Heart right ventricle (tissue), 16 donors: ENCODE data around the gene PILRA. TPM values are rescaled to one million over a fixed set of nuclear protein-coding genes. Genes with fewer than 3 reads are reported as not detected.
"Not testable (repeated sequence)": the region's sequence is repeated elsewhere in the genome, so short reads cannot be mapped to it uniquely, and the experiment has no call there.

Experiments
- ATAC-seq, 8 donors: fragments of 200-7000 bp; cut with Tn5 transposase; one replicate each; pipeline ENCODE4 v1.9.1; 2020; ENCODE audit warnings: mild to moderate bottlenecking in 8 of 8, moderate library complexity in 8 of 8, moderate number of reproducible peaks in 1 of 8
- DNase-seq, 2 donors: peaks; one replicate each; pipeline ENCODE4 v3.0.0-alpha.2; 2020
- H3K27ac ChIP-seq, 10 donors: fragments of 200-600 bp; sonication (generic) in 2 of 10; one replicate each; pipeline versions ENCODE4 v1.5.0 to v1.8.0; 2020 to 2022; ENCODE audit warnings: mild to moderate bottlenecking in 3 of 10
- H3K27me3 ChIP-seq, 7 donors: fragments of 200-600 bp; one replicate each; pipeline ENCODE4 v1.8.0; 2021 to 2022; ENCODE audit warnings: mild to moderate bottlenecking in 2 of 7
- H3K36me3 ChIP-seq, 9 donors: fragments of 200-600 bp; sonication (generic) in 1 of 9; one replicate each; pipeline versions ENCODE4 v1.5.0 to v1.8.0; 2020 to 2022; ENCODE audit warnings: mild to moderate bottlenecking in 2 of 9
- H3K4me1 ChIP-seq, 9 donors: fragments of 200-600 bp; sonication (generic) in 1 of 9; one replicate each; pipeline versions ENCODE4 v1.5.0 to v1.8.0; 2020 to 2022; ENCODE audit warnings: mild to moderate bottlenecking in 4 of 9
- H3K4me3 ChIP-seq, 10 donors: fragments of 200-600 bp; sonication (generic) in 2 of 10; one replicate each; pipeline versions ENCODE4 v1.5.0 to v1.8.0; 2020 to 2022; ENCODE audit warnings: mild to moderate bottlenecking in 7 of 10, moderate library complexity in 2 of 10
- H3K9me3 ChIP-seq, 11 donors: fragments of 200-600 bp in 10 of 11; sonication (generic) in 2 of 11; one replicate each; pipeline versions ENCODE4 v1.5.0 to v1.8.0; 2013 to 2022; ENCODE audit warnings: mild to moderate bottlenecking in 2 of 11, control low read depth in 1 of 11, moderate library complexity in 1 of 11
- CTCF ChIP-seq, 9 donors: fragments of 200-600 bp; sonication (generic) in 2 of 9; IDR thresholded peaks; one replicate each; pipeline versions ENCODE4 v1.5.0 to v1.8.0; 2021 to 2022; ENCODE audit warnings: antibody characterized with exemption in 9 of 9, mild to moderate bottlenecking in 5 of 9, moderate library complexity in 1 of 9
- WGBS, 2 donors: extraction: QIAGEN DNeasy Blood & Tissue Kit; methylation state at CpG; one replicate each; pipeline ENCODE4 v1.1.7; 2013; ENCODE audit warnings: inconsistent platforms in 1 of 2; 5-methylcytosine and 5-hydroxymethylcytosine counted together
- intact Hi-C, 10 donors: fragments of 100-400 bp; cut with DNase I; formaldehyde crosslinking; loops; one replicate each; pipeline versions ENCODE4 v1.11.1 to v1.14.2; 2022
- polyA plus RNA-seq, 2 donors: library from polyadenylated mRNA; stranded (reverse); fragments of 200-250 nt; gene quantifications; one replicate each; pipeline ENCODE4 v1.2.3, GENCODE V29; 2013
- total RNA-seq, 10 donors: library from RNA; stranded (reverse); fragmentation: NEBNext Ultra II Directional in 3 of 10; extraction: Animal tissue kit (Norgen Biotek cat#: 25700) in 3 of 10; gene quantifications; one replicate each; pipeline versions ENCODE4 v1.2.1 to v1.2.4, GENCODE V29; 2021 to 2023
- donor health status: Arrhythmogenic right ventricular cardiomyopathy.
- donor health status: ischemic (EF 13 %, LVEDD 7.1; RV severe dilation, severe dysfunction).
- donor health status: healthy with polysubstance abuse.
- donor health status: DM: no; HTN: yes; CAD: no.
- donor health status: DM: no; HTN: no; CAD: no.
- donor health status: ischemic (EF 25% LVEDD 6.9; RV normal size, moderate dysfunction).
- donor health status: ischemic (EF 25% LVEDD 5.7; RV mildly dilated, moderate dysfunction).
- donor health status: healthy.
- donor health status: DM: yes; HTN: yes; CAD: no.
- donor health status: Ischemic cardiomyopathy.
- donor health status: ischemic (EF 35%, LVEDD 5.7; RV mildly dilated, moderate dysfunction).
- donor health status: nonischemic (EF 11% LVEDD 7.7; RV severe dilation, severe dysfunction).
- donor health status: DM: yes; HTN: yes; CAD: no.
- donor health status: PGD.
- donor health status: ischemic (EF 29% LVEDD 5.4; RV normal size, mild dysfunction).
- donor health status: nonischemic (EF 23%, LVEDD 6.1; RV moderate dilation, normal function).

Gene PILRA
- total and polyA plus RNA-seq, 12 donors = 1.1 to 12.4 (median 2.8) TPM

- peak overlapping the region in 4 of 10 donors; percentile 48 to 95 (median 66) for H3K27ac ChIP-seq
- WGBS, 2 donors = 78 to 82% methylated on average over 7 of the region's 7 CpGs
- no peak overlapping the region for H3K4me3 ChIP-seq
- H3K9me3 ChIP-seq = no peaks in the 10 kb centered on the region
- no peak for TF ChIP-seq CTCF (IDR thresholded peaks at IDR 0.05)
- no peak for ATAC-seq
- peaks cover 0 to 23% (median 0%) of the 10 kb centered on the region in 9 donors for H3K36me3 ChIP-seq
- no peak for DNase-seq
- H3K4me1 ChIP-seq = peaks cover 0 to 72% (median 0%) of the 10 kb centered on the region in 9 donors
- no peaks in the 10 kb centered on the region for H3K27me3 ChIP-seq
- intact Hi-C loops = no loop called here
These were observed 1.6 kb upstream of the PILRA start for GRCh38 chr7:100371561-100372171.

GRCh38 chr7:100372256-100372655 lies 1.0 kb upstream of the PILRA start:
- H3K4me3 ChIP-seq = peak overlapping the region in 1 of 10 donors; percentile 57
- TF ChIP-seq CTCF (IDR thresholded peaks at IDR 0.05) = no peak

GRCh38 chr7:100372694-100373093 lies 593 bp upstream of the PILRA start:
- intact Hi-C loops = no loop called here
- Histone ChIP-seq H3K4me1 (peaks cover 0 to 66% (median 0%) of the 10 kb centered on the region in 9 donors), H3K36me3 (peaks cover 0 to 24% (median 0%) of the 10 kb centered on the region in 9 donors), H3K4me3 (peak overlapping the region in 1 of 10 donors; percentile 57), H3K27me3 (no peaks in the 10 kb centered on the region), H3K9me3 (no peaks in the 10 kb centered on the region), H3K27ac (peak overlapping the region in 6 of 10 donors; percentile 43 to 95 (median 54))
- DNase-seq (no peak), ATAC-seq (peak in 1 of 8 donors; percentile 19)
- TF ChIP-seq CTCF (IDR thresholded peaks at IDR 0.05) = no peak
- WGBS, 2 donors = 67 to 74% methylated on average over 6 of the region's 6 CpGs

More at GRCh38 chr7:100372256-100372655, 1.0 kb upstream of the PILRA start:
- H3K27me3 ChIP-seq = no peaks in the 10 kb centered on the region
- peak overlapping the region in 6 of 10 donors; percentile 43 to 95 (median 54) for H3K27ac ChIP-seq
- H3K9me3 ChIP-seq = no peaks in the 10 kb centered on the region
- DNase-seq (no peak), ATAC-seq (peak in 6 of 8 donors; percentile 18 to 51 (median 32))
- WGBS, 2 donors = 53 to 65% methylated on average over 8 of the region's 8 CpGs
- peaks cover 0 to 24% (median 0%) of the 10 kb centered on the region in 9 donors for H3K36me3 ChIP-seq
- intact Hi-C loops = no loop called here
- peaks cover 0 to 66% (median 0%) of the 10 kb centered on the region in 9 donors for H3K4me1 ChIP-seq

GRCh38 chr7:100373870-100374598 lies 747 bp downstream of the PILRA start:
- 71 to 78% methylated on average over 15 of the region's 15 CpGs for WGBS, 2 donors
- peak in 3 of 8 donors; percentile 13 to 26 (median 15) for ATAC-seq
- not testable (repeated sequence) for DNase-seq

More at GRCh38 chr7:100373870-100374598, 747 bp downstream of the PILRA start:
- H3K27me3 ChIP-seq, H3K9me3 ChIP-seq, intact Hi-C loops: not testable (repeated sequence)
- Histone ChIP-seq H3K4me3 (peak overlapping the region in 5 of 10 donors; percentile 1 to 57 (median 13)), H3K27ac (peak overlapping the region in 5 of 10 donors; percentile 25 to 95 (median 56)), H3K36me3 (peaks cover 0 to 17% (median 0%) of the 10 kb centered on the region in 9 donors), H3K4me1 (peaks cover 0 to 66% (median 0%) of the 10 kb centered on the region in 9 donors)
